ENCODE measurements around the gene UBE2Q1.

UBE2Q1 gene

GRCh38 chr1:154502744-154503115, 55.7 kb downstream of the UBE2Q1 start:
- no peak for DNase-seq (ENCODE audit: low spot score)

DNA sequence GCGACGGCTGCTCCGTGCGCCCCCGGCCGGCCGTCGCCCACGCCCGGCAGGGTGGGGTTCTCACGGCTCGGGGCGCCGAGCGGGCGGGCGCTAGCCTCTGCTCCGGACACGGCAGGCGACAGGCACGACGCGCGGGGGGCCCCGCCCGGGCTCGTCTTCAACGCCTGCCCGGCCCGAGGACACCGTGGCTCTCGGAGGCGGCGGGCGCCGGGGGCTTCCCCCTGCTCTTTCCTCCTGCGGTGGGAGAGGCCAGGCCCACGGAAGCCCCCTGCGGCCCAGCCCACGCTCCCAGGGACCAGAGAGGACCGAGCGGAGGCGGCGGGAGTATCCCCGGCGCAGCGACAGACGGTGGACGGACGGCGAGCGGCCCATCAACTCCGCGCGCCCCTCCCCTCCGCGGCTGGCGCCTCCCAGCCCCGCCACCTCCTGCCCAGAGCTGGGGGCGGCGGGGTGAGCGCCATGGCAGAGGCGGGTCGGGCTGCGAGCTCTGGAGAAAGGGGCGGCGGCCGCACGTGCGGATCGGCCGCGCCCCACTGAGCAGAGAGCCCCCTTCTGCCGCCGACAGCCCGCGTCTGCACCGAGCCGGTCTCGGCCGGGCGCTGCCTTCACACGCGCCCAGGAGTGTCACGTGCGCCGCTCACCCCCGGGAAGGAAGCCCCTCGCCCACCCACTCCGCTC, 56.3 kb downstream of the UBE2Q1 start, which contains the start of the genes SHE and TDRD10:
TSS of gene SHE (minus strand) at position 347 of the 678 bp plus-strand sequence. CDS start 386 bp downstream, outside the sequence.
TSS of gene TDRD10 (plus strand) at position 154 of the 678 bp plus-strand sequence. CDS start 4,685 bp downstream, outside the sequence.
- no peak for DNase-seq (ENCODE audit: low spot score)

GRCh38 chr1:154501423-154502065, 56.9 kb downstream of the UBE2Q1 start:
- DNase-seq (ENCODE audit: low spot score), result no peak

- no peak for DNase-seq (ENCODE audit: low spot score)
Observed at GRCh38 chr1:154500533-154500932, 57.9 kb downstream of the UBE2Q1 start.

GRCh38 chr1:154499446-154499845, 59.0 kb downstream of the UBE2Q1 start:
- no peak for DNase-seq (ENCODE audit: low spot score)

Measured in hepatic stellate cell (primary cell).